Fibroblast of lung (primary cell): Measurements from ENCODE around the gene INHBC.
"Not testable (repeated sequence)": the region's sequence is repeated elsewhere in the genome, so short reads cannot be mapped to it uniquely, and the experiment has no call there.

Experiments
- EZH2 ChIP-seq: IDR thresholded peaks from 2 replicates; pipeline ENCODE4 v1.5.1; 2012; ENCODE audit warnings: low read length, control low read depth, mild to moderate bottlenecking; ENCODE audit errors: missing control alignments
- TF ChIP-seq, protein P1 (sequence below), 2 donors: IDR thresholded peaks in 1 of 2; conservative IDR thresholded peaks in 1 of 2; 1 replicate in 1 of 2; 2 replicates in 1 of 2; pipeline ENCODE4 v1.5.1; 2011 to 2012; ENCODE audit warnings: low read length in 2 of 2, control low read depth in 1 of 2, inconsistent platforms in 1 of 2, low read depth in 1 of 2, mild to moderate bottlenecking in 1 of 2

DNA sequence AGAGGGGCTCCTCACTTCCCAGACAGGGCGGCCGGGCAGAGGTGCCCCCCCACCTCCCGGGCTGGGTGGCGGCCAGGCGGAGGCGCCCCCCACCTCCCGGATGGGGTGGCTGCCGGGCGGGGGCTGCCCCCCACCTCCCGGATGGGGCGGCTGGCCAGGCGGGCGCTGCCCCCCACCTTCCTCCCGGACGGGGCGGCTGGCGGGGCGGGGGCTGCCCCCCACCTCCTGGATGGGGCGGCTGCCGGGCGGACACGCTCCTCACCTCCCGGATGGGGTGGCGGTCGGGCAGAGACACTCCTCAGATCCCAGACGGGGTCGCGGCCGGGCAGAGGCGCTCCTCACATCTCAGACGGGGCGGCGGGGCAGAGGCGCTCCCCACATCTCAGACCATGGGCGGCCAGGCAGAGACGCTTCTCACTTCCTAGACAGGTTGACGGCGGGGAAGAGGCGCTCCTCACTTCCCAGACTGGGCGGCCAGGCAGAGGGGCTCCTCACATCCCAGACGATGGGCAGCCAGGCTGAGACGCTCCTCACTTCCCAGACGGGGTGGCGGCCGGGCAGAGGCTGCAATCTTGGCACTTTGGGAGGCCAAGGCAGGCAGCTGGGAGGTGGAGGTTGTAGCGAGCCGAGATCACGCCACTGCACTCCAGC is 60.6 kb downstream of the INHBC start:
- not testable (repeated sequence) for TF ChIP-seq EZH2
- TF ChIP-seq, protein P1, sequence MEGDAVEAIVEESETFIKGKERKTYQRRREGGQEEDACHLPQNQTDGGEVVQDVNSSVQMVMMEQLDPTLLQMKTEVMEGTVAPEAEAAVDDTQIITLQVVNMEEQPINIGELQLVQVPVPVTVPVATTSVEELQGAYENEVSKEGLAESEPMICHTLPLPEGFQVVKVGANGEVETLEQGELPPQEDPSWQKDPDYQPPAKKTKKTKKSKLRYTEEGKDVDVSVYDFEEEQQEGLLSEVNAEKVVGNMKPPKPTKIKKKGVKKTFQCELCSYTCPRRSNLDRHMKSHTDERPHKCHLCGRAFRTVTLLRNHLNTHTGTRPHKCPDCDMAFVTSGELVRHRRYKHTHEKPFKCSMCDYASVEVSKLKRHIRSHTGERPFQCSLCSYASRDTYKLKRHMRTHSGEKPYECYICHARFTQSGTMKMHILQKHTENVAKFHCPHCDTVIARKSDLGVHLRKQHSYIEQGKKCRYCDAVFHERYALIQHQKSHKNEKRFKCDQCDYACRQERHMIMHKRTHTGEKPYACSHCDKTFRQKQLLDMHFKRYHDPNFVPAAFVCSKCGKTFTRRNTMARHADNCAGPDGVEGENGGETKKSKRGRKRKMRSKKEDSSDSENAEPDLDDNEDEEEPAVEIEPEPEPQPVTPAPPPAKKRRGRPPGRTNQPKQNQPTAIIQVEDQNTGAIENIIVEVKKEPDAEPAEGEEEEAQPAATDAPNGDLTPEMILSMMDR (conservative IDR thresholded peaks at IDR 0.05 in 1 of 2, IDR thresholded peaks at IDR 0.05 in 1 of 2; ENCODE audit: low read depth in 1 of 2, low read length in 2 of 2), result not testable (repeated sequence)
